Measurements from ENCODE around the gene EFCC1.

The EFCC1 gene

GRCh38 chr3:128992926-128993460 lies 8.1 kb upstream of the EFCC1 start:
- H3K27me3 ChIP-seq, result peaks cover 35% of the 10 kb centered on the region
- peak overlapping the region; percentile 80 to 84 for H3K4me3 ChIP-seq (ENCODE audit: low read depth in 1 of 2, low read length in 1 of 2)
- peak overlapping the region; percentile 95 for H3K27ac ChIP-seq
- no peaks in the 10 kb centered on the region for H3K36me3 ChIP-seq
- H3K4me1 ChIP-seq (ENCODE audit: control insufficient read depth in 1 of 2, insufficient read depth in 1 of 2, low read depth in 1 of 2, low read length in 1 of 2), result peaks cover 40 to 47% of the 10 kb centered on the region in 2 experiments
- TF ChIP-seq, protein P1, sequence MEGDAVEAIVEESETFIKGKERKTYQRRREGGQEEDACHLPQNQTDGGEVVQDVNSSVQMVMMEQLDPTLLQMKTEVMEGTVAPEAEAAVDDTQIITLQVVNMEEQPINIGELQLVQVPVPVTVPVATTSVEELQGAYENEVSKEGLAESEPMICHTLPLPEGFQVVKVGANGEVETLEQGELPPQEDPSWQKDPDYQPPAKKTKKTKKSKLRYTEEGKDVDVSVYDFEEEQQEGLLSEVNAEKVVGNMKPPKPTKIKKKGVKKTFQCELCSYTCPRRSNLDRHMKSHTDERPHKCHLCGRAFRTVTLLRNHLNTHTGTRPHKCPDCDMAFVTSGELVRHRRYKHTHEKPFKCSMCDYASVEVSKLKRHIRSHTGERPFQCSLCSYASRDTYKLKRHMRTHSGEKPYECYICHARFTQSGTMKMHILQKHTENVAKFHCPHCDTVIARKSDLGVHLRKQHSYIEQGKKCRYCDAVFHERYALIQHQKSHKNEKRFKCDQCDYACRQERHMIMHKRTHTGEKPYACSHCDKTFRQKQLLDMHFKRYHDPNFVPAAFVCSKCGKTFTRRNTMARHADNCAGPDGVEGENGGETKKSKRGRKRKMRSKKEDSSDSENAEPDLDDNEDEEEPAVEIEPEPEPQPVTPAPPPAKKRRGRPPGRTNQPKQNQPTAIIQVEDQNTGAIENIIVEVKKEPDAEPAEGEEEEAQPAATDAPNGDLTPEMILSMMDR (IDR thresholded peaks at IDR 0.05), result no peak
- H3K9me3 ChIP-seq, result no peaks in the 10 kb centered on the region

GRCh38 chr3:128993461-128994172 lies 7.5 kb upstream of the EFCC1 start, which contains the start of gene CFAP92:
Gene CFAP92, minus strand, starts transcription at chr3:128994076. Its CDS starts 772 bp downstream, at chr3:128993304.
- H3K9me3 ChIP-seq, result no peaks in the 10 kb centered on the region
- H3K27ac ChIP-seq, result peak within 1 kb of the TSS; percentile 95

DNA sequence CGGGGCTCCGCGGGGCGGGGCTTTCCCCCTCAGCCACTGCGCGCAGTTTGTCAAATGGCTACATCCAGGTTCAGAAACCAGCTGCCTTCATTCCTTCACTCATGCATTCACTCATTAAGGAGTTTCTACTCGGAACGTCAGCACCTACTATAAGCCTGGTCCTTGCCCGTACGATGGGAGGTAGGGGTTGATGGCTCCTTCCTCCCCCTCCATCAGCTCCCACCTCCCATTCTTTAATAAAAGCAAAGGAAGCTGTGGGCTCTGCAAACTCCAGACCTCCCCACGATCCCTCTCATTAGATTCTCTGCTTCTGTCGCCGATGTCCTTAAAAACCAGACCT lies 7.0 kb upstream of the EFCC1 start:
- TF ChIP-seq, protein P1 (IDR thresholded peaks at IDR 0.05), result no peak
- Histone ChIP-seq H3K4me1 (ENCODE audit: control insufficient read depth in 1 of 2, insufficient read depth in 1 of 2, low read depth in 1 of 2, low read length in 1 of 2) (peaks cover 33 to 47% of the 10 kb centered on the region in 2 experiments), H3K4me3 (ENCODE audit: low read depth in 1 of 2, low read length in 1 of 2) (peak overlapping the region; percentile 80 to 84), H3K27me3 (peaks cover 46% of the 10 kb centered on the region), H3K9me3 (no peaks in the 10 kb centered on the region), H3K27ac (peak overlapping the region; percentile 95), H3K36me3 (no peaks in the 10 kb centered on the region)

More at GRCh38 chr3:128993461-128994172, 7.5 kb upstream of the EFCC1 start, which contains the start of gene CFAP92:
- Histone ChIP-seq H3K4me1 (ENCODE audit: control insufficient read depth in 1 of 2, insufficient read depth in 1 of 2, low read depth in 1 of 2, low read length in 1 of 2) (peaks cover 33 to 47% of the 10 kb centered on the region in 2 experiments), H3K27me3 (peaks cover 41% of the 10 kb centered on the region), H3K36me3 (no peaks in the 10 kb centered on the region), H3K4me3 (ENCODE audit: low read depth in 1 of 2, low read length in 1 of 2) (peak within 1 kb of the TSS; percentile 80 to 84)
- TF ChIP-seq, protein P1 (IDR thresholded peaks at IDR 0.05), result peak; percentile 31

- Histone ChIP-seq H3K9me3 (no peaks in the 10 kb centered on the region), H3K27me3 (peaks cover 54% of the 10 kb centered on the region), H3K36me3 (no peaks in the 10 kb centered on the region), H3K4me3 (ENCODE audit: low read depth in 1 of 2, low read length in 1 of 2) (peak overlapping the region; percentile 80 to 84), H3K4me1 (ENCODE audit: control insufficient read depth in 1 of 2, insufficient read depth in 1 of 2, low read depth in 1 of 2, low read length in 1 of 2) (peaks cover 33 to 44% of the 10 kb centered on the region in 2 experiments), H3K27ac (peak overlapping the region; percentile 95)
- TF ChIP-seq, protein P1 (IDR thresholded peaks at IDR 0.05), result no peak
Observed at GRCh38 chr3:128994581-128995546, 6.2 kb upstream of the EFCC1 start.

DNA sequence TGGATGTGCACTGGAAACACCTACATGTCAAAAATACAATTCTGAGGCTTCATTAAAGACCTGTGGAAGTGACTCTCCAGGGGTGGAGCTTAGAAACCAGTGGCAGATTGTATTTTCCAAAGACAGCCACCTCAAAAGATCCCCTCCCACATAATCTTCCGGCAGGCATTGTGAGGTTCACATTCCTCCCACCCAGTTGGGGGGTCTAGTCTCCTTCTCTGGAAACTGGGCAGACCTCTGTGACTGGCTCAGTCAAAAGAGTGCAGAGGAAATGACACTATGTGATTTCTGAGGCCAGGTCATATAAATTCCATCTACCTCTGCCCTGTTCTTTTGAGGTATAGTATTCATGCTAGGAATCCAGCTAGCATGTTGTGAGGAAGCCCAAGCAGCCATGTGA lies 5.4 kb upstream of the EFCC1 start:
- Histone ChIP-seq H3K9me3 (no peaks in the 10 kb centered on the region), H3K4me1 (ENCODE audit: control insufficient read depth in 1 of 2, insufficient read depth in 1 of 2, low read depth in 1 of 2, low read length in 1 of 2) (peaks cover 33 to 37% of the 10 kb centered on the region in 2 experiments), H3K4me3 (ENCODE audit: low read depth in 1 of 2, low read length in 1 of 2) (no peak overlapping the region), H3K27ac (no peak overlapping the region), H3K27me3 (peaks cover 62% of the 10 kb centered on the region), H3K36me3 (no peaks in the 10 kb centered on the region)
- TF ChIP-seq, protein P1 (IDR thresholded peaks at IDR 0.05), result no peak

Measured in neutrophil (primary cell).